HEK293 (cell line): ENCODE measurements around the gene KCNAB1.

ENCODE experiments used
- KLF7 ChIP-seq: fragments of 450-650 bp; formaldehyde crosslinking; IDR thresholded peaks from 2 replicates; pipeline ENCODE4 v1.5.1; 2016; ENCODE audit warnings: missing biosample characterization, missing genetic modification characterization, borderline replicate concordance
- TCF7L2 ChIP-seq: IDR thresholded peaks from 2 replicates; pipeline ENCODE4 v1.6.1; 2011; ENCODE audit warnings: low read depth, mild to moderate bottlenecking, inconsistent platforms, low read length, moderate library complexity, borderline replicate concordance
- YY1 ChIP-seq: fragments of 450-650 bp; formaldehyde crosslinking; IDR thresholded peaks from 2 replicates; pipeline ENCODE4 v1.5.1; 2018; ENCODE audit warnings: missing biosample characterization, missing genetic modification characterization
- ZNF138 ChIP-seq: fragments of 450-650 bp; formaldehyde crosslinking; IDR thresholded peaks from 2 replicates; pipeline ENCODE4 v1.5.1; 2016; ENCODE audit warnings: missing biosample characterization, missing genetic modification characterization, borderline replicate concordance
- ZNF174 ChIP-seq: fragments of 450-650 bp; formaldehyde crosslinking; IDR thresholded peaks from 2 replicates; pipeline ENCODE4 v1.5.0; 2017; ENCODE audit warnings: missing biosample characterization, mild to moderate bottlenecking, missing genetic modification characterization
- ZNF19 ChIP-seq: fragments of 450-650 bp; formaldehyde crosslinking; IDR thresholded peaks from 2 replicates; pipeline ENCODE4; 2016; ENCODE audit warnings: missing biosample characterization, missing genetic modification characterization, low read depth
- ZNF274 ChIP-seq, 2 experiments: fragments of 200-500 bp in 1 of 2; fragments of 450-650 bp in 1 of 2; sonication (Bioruptor generic) in 1 of 2; formaldehyde crosslinking in 1 of 2; IDR thresholded peaks; 2 replicates each; pipeline versions ENCODE4 v1.5.1 to v1.6.1; 2014 to 2016; ENCODE audit warnings: borderline replicate concordance in 1 of 2, inconsistent platforms in 1 of 2, low read length in 1 of 2, missing biosample characterization in 1 of 2, missing genetic modification characterization in 1 of 2
- ZNF510 ChIP-seq: fragments of 450-650 bp; formaldehyde crosslinking; IDR thresholded peaks from 2 replicates; pipeline ENCODE4 v1.5.1; 2018; ENCODE audit warnings: mild to moderate bottlenecking, missing genetic modification characterization, missing biosample characterization; ENCODE audit not compliant: insufficient replicate concordance
- TF ChIP-seq, protein P1 (sequence below): fragments of 450-650 bp; formaldehyde crosslinking; IDR thresholded peaks from 2 replicates; pipeline ENCODE4 v1.5.1; 2016; ENCODE audit warnings: missing biosample characterization, missing genetic modification characterization
- TF ChIP-seq, protein P2 (sequence below): fragments of 450-650 bp; formaldehyde crosslinking; IDR thresholded peaks from 2 replicates; pipeline ENCODE4 v1.5.1; 2016; ENCODE audit warnings: missing biosample characterization, missing genetic modification characterization

DNA sequence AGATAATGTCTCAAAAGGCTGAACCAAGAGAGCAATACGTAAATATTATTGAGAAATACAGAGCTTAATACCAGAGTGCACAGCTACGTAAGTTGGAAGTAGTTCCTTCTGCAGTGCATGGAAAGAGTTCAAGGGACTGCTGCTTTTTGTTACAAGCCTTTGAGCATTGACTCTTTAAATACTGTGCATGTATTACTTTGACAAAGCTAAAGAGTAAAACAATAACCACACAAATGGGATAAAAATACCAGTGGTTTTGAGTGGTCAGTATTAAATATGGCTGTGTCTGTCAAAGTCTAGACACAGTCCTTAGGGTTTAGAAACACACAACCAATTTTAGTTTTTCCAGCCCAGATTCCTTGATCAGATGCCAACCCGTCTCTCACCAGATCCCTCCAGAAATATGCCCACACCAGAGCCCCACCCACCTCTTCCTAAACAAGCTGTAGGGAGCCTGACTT is 372.5 kb downstream of the KCNAB1 start:
- TF ChIP-seq, protein P1, sequence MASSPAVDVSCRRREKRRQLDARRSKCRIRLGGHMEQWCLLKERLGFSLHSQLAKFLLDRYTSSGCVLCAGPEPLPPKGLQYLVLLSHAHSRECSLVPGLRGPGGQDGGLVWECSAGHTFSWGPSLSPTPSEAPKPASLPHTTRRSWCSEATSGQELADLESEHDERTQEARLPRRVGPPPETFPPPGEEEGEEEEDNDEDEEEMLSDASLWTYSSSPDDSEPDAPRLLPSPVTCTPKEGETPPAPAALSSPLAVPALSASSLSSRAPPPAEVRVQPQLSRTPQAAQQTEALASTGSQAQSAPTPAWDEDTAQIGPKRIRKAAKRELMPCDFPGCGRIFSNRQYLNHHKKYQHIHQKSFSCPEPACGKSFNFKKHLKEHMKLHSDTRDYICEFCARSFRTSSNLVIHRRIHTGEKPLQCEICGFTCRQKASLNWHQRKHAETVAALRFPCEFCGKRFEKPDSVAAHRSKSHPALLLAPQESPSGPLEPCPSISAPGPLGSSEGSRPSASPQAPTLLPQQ, result no peak
- TF ChIP-seq YY1 (no peak), ZNF510 (no peak), ZNF174 (tag by site-specific recombination) (no peak), ZNF274 (IDR thresholded peaks at IDR 0.05; ENCODE audit: low read length) (no peak), ZNF274 (tag by site-specific recombination; IDR thresholded peaks at IDR 0.05; ENCODE audit: borderline replicate concordance) (no peak), ZNF19 (tag by site-specific recombination) (no peak), ZNF138 (tag by site-specific recombination) (no peak), KLF7 (tag by site-specific recombination) (no peak), TCF7L2 (no peak)
- TF ChIP-seq, protein P2, sequence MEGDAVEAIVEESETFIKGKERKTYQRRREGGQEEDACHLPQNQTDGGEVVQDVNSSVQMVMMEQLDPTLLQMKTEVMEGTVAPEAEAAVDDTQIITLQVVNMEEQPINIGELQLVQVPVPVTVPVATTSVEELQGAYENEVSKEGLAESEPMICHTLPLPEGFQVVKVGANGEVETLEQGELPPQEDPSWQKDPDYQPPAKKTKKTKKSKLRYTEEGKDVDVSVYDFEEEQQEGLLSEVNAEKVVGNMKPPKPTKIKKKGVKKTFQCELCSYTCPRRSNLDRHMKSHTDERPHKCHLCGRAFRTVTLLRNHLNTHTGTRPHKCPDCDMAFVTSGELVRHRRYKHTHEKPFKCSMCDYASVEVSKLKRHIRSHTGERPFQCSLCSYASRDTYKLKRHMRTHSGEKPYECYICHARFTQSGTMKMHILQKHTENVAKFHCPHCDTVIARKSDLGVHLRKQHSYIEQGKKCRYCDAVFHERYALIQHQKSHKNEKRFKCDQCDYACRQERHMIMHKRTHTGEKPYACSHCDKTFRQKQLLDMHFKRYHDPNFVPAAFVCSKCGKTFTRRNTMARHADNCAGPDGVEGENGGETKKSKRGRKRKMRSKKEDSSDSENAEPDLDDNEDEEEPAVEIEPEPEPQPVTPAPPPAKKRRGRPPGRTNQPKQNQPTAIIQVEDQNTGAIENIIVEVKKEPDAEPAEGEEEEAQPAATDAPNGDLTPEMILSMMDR (tag by site-specific recombination), result no peak
